NCI-H82 treated with DMSO at 0.1 percent for 48 hours (cell line): ENCODE data around the gene PGAM4.
"Not testable (repeated sequence)": the region's sequence is repeated elsewhere in the genome, so short reads cannot be mapped to it uniquely, and the experiment has no call there.

Experiments
- DNase-seq: peaks from one replicate; lab custom pipeline; 2025; ENCODE audit not compliant: unreplicated experiment; lab: John Stamatoyannopoulos, UW

The PGAM4 gene

GRCh38 chrX:77969538-77969937 lies at the start of gene PGAM4:
PGAM4 (minus strand) TSS chrX:77969638; CDS start chrX:77969638, 0 bp downstream.
- DNase-seq = no peak

DNA sequence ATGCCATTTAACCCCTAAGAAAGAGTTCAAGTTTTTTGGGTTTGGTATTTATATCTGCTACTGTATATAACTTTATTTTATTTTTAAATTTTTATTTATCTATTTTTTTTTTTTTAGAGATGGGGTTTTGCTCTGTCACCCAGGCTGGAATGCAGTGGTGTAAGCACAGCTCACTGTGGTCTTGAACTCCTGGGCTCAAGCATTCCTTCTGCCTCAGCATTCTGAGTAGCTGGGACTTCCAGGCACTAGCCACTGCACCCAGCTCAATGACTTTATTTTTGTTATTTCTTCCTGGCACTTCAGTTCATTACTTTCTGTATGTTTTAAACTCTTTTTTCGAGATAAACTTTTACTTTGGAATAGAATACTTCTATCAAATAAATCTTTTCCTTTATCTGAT lies 42.4 kb upstream of the PGAM4 start:
- no peak for DNase-seq

- DNase-seq = no peak
Measured at GRCh38 chrX:77979870-77980269, 10.4 kb upstream of the PGAM4 start.

DNA sequence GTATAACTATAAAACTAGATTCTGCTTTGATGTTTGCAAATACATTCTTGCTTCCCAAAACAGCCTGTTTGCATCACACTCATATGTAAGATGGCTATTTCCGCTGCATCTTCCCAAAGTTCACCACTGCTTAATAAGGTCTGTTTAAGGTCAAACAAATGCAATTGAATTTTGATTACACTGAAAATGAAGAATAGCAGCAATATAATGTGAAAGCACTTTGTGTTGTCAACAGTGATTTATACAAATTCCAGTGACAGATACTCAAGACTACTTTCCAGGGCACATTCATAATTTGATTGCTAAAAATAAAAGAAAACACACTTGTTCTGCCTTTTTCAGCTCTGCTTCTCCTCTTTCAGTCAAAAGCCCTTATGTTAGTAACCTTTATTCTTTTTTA lies 8.1 kb upstream of the PGAM4 start:
- no peak for DNase-seq

GRCh38 chrX:77977095-77977494 lies 7.7 kb upstream of the PGAM4 start:
- DNase-seq = no peak

- no peak for DNase-seq
Measured at GRCh38 chrX:77975755-77976154, 6.3 kb upstream of the PGAM4 start.

- no peak for DNase-seq
Measured at GRCh38 chrX:77967631-77968030, 1.8 kb downstream of the PGAM4 start.

- DNase-seq = no peak
Measured at GRCh38 chrX:77966361-77966760, 3.1 kb downstream of the PGAM4 start.

- DNase-seq = no peak
Measured at GRCh38 chrX:77962068-77962902, 7.2 kb downstream of the PGAM4 start.

GRCh38 chrX:77961063-77961462 lies 8.4 kb downstream of the PGAM4 start:
- DNase-seq = no peak

DNA sequence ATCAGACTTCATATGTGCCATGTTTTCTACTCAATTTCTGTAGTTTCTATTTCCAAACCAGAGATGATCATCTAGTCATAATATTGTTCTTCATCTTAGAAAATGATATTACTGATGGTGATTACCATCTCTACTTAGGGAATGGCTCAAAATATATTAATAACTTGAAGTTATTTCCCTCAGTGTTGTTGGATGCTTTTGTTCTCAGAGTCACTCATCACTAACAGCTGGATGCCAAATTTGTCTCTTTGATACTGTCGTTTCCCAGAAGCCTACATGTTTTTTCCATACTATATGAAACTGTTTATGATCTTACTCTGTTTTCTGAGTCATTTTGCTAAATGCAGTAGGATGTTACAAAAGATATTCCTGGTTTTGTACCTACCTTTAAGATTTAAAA lies 8.9 kb downstream of the PGAM4 start:
- no peak for DNase-seq

GRCh38 chrX:77953708-77954107 lies 15.7 kb downstream of the PGAM4 start:
- DNase-seq = no peak

- DNase-seq = no peak
Measured at GRCh38 chrX:77953302-77953701, 16.1 kb downstream of the PGAM4 start.

DNA sequence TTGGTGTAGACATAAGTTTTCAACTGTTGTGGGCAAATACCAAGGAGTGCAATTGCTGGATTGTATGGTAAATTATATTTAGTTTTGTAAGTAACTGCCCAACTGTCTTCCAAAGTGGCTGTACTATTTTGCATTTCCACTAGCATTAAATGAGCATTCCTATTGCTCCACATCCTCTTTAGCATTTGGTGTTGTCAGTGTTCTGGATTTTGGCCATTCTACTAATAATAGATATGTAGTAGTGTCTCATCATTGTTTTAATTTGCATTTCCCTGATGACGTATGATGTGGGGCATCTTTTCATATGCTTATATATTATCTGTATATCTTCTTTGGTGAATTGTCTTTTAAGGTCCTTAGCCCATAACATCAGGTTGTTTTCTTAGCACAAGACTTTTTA lies 17.3 kb downstream of the PGAM4 start:
- DNase-seq = no peak

DNA sequence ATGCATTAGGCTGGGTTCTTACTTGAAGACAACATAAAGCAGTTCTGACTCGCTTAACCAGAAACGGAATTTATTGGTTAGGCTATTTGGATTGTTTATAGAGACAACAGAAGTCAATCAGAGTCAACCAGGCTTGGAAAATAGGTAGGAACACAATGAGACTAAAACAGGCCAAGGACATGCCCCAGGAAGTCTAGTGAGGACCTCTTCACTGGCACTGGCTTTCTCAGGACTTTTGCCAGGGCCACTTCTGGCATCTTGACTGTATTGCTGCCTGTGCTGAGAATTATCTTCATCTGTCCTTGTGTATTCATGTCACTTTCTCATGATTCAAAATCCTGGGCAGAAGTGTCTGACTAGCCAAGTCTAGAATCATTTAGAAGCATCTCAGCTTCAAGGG lies 19.6 kb downstream of the PGAM4 start:
- no peak for DNase-seq

GRCh38 chrX:77946571-77946970 lies 22.9 kb downstream of the PGAM4 start:
- DNase-seq = no peak

- no peak for DNase-seq
Measured at GRCh38 chrX:77945910-77946545, 23.4 kb downstream of the PGAM4 start.

- not testable (repeated sequence) for DNase-seq
Measured at GRCh38 chrX:77945031-77945430, 24.4 kb downstream of the PGAM4 start.

GRCh38 chrX:77938083-77938680 lies 31.3 kb downstream of the PGAM4 start:
- DNase-seq = no peak

DNA sequence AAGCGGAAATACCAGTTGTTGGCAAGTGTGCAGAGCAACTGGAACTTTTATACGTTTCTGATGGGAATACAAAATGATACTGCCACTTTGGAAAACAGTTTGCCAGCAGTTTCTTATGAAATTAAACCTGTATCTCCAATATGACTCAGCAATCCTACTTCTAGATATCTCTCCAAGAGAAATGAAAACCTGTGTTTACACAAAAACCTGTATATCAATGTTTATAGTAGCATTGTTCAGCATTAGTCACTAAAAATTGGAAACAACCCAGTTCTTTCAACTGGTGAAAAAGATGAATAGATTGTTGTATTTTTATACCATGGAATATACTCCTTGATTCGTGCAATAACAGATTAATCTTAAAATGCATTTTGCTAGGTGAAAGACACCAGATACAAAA lies 32.1 kb downstream of the PGAM4 start:
- no peak for DNase-seq

- no peak for DNase-seq
Measured at GRCh38 chrX:77936299-77936698, 33.1 kb downstream of the PGAM4 start.

DNA sequence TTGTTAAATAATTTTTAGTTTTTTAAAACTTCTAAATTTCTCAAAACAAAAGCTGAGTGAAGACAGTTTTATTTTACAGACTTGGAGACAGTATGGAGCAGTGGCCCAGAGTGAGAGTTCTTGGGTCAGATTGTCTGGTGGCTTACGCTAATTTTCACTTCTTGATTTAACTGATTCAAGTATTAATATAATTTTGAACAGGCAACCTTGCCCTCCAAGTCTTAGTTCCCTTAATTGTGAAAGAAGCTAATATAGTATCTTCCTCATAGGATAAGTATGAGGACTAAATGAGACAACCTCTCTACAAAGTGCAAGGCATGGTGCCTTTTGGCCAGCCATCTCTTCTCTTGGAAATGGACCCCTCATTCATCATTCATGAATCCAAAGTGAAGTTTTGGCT lies 33.6 kb downstream of the PGAM4 start:
- no peak for DNase-seq
